DMS53 (cell line): ENCODE data around the gene HYAL3.
A peak's percentile ranks its signal among the peaks of the same experiment; 100 is the strongest.
"Not testable (repeated sequence)": the region's sequence is repeated elsewhere in the genome, so short reads cannot be mapped to it uniquely, and the experiment has no call there.

Source experiments
- DNase-seq: peaks from one replicate; lab custom pipeline; 2025; lab: John Stamatoyannopoulos, UW

The HYAL3 gene

DNA sequence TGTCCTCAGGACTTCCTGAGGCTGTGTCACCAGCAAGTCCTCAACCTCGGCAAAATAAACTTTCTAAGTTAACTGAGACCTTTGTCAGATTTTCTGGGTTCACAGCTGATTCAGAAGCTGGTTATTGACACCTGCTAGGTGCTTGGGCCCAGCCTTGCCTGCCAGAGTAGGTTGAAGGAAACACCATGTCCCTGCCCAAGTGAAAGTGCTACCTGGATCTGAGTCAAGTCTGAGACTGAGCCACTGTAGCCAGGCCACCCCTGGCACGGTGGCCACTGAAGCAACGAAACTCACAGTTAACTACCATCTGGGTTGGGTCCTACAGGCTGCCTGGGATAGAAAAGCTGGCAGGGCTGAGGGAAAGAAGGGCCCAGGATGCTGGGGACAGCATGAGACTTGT is 15.1 kb upstream of the HYAL3 start:
- no peak for DNase-seq

DNA sequence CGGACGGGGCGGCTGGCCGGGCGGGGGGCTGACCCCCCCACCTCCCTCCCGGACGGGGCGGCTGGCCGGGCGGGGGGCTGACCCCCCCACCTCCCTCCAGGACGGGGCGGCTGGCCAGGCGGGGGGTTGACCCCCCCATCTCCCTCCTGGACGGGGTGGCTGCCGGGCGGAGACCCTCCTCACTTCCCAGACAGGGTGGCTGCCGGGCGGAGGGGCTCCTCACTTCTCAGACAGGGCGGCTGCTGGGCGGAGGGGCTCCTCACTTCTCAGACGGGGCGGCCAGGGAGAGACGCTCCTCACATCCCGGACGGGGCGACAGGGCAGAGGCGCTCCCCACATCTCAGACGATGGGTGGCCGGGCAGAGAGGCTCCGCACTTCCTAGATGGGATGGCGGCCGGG is 12.8 kb upstream of the HYAL3 start:
- not testable (repeated sequence) for DNase-seq

DNA sequence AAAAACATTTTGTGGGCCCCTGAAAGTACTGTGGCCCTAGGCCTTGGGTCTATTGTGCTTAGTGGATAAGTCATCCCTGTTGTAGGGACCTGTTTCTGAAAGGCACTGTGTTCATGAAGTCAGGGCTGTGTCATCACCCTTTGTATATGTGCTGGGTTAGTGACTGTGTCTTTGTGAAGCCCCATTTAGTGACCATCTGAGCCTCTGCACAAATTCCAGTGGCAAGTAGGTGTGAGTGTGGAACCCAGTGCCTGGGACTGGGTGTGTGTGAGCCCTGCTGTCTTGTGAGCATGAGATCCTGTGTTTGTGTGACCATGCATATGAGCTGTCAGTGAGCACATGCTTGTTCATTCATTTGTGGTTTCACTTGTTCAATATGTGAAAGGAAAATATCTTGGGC is 5.4 kb upstream of the HYAL3 start:
- no peak for DNase-seq

DNA sequence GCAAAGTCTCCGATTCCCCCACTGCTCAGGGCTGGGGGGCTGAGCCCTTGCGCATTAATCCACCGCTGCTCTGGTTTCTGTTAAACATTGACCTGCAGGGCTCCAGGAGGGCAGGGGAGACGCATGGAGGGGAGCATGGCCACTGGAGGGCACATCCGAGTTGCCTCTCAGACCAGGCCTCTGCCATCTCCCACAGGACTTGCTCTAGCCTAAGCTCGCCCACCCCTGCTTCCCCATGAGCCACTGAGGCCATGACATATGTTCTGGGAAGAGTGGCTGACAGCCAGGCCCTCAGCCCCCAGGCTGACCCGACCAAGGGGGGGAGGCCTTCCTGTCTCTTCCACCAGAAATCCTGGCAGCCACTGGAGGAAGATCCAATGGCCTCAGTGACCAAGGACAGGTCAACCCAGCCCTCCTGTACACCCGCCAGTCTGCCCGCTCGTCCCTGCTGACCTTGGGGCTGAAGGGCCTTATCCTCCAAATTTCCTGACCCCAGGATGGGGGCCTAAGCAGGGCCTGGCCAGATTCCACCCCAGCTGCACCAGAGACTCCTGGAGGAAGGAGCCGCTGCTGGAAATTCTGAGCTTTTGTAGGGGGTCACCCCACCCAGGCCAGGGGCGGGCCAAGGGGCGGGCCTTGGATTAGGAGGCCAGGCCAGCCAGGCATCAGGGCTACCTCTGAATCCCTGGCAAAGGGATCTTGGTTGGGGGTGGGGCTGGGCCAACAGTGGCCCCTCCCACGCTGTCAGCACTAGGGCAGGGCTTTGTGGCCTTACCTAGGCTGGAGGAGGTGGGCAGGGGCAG is 4.0 kb upstream of the HYAL3 start, which contains the start of gene HYAL1:
Gene HYAL1 (minus strand): TSS at position 562 of the 803 bp plus-strand sequence. CDS start 618 bp downstream, outside the sequence.
- no peak for DNase-seq

DNA sequence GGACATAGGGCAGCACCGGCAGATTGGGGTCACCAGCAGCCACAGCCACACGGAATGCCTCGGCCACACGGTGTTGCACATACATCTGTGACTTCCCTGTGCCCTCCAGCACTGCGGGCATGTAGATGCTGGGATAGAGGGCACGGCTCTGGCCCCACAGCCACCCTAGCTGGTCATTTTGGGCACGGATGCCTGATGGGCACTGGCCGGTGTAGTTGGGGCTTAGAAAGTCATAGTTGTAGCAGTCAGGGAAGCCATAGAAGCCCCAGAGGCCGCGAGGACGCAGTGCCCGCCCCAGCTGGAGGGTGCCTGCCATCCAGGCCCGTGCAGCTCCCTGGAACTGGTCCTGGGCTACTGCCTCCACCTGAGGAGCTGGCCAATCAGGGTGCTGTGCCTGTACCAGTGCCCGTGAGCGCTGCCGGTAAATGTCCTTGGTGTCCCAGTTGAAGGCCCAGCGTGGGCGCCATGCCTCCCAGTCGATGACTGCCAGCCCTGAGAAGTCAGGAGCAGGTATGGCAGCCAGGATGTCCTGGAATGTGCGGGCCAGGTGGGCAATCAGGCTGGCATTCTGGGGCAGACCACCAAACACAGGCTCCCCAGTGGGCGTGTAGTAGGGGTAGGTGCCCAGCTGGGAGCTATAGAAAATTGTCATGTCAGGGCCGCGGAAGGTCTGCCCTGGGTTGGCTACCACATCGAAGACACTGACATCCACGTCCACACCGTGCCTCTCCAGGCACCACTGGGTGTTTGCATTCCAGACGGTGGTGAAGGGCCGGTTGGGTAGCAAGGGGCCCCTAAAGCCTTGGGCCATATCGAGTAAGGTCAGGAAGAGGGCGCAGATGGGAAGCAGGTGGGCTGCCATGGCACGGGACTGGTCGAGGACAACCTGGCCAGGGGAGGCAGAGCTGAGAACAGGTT is 3.1 kb upstream of the HYAL3 start:
- no peak for DNase-seq

DNA sequence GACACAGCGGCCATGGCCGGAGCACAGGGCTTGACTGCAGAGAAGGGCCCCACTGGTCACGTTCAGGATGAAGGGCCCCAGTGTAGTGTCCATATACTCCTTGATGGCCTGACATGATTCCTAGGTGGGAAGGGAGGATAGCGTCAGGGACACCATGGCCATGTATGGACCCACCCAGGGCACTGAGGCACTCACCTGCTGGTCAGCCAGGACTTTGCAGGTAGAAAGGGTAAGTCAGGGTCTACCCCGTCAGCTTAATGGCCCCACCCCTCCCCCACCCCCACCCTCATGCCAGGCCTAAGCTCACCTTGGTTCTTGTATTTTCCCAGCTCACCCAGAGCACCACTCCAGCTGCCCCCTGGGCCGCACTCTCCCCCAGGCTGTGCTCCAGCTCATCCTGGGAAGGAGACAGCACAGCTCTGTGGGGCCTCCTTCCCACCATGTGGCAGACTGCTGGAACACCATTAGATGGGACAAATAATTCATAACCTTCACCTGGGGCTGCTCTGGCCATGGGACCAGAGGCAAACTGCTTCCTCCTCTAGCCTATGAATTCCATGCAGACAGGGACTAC is 1.6 kb upstream of the HYAL3 start:
- no peak for DNase-seq

DNA sequence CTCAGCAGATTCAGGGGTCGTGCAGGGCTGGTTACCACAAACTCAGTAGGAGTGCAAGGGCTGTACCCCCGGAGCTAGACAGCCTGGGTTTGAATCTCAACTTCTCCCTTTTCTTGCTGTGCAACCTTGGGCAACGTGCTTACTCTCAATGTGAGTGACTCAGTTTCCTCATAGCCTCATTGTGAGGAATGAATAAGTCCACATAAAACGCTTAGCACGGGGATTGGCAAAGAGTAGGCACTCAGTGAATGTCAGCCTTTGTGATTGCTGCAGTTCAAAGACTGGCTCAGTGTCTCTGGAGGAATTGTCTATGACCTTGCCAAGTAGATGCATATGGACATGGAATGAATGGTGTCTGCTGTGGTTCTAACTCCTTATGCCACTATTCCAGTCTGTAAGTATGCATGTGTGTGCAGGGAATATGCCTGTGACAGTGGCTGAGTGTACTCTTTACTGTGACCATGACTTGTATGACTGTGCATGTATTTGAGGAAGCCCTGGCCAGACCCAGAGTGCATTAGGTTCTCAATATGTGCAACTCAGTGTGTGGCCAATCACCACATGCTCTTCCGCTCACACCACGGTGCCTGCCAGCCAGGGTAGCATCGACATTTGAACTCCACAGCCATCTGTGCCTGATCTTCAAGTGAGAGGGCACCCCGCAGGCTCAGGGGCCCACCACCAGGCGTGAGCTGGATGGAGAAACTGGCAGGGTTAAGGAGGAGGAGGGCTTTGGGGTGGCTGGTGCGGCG is 900 bp upstream of the HYAL3 start:
- no peak for DNase-seq

DNA sequence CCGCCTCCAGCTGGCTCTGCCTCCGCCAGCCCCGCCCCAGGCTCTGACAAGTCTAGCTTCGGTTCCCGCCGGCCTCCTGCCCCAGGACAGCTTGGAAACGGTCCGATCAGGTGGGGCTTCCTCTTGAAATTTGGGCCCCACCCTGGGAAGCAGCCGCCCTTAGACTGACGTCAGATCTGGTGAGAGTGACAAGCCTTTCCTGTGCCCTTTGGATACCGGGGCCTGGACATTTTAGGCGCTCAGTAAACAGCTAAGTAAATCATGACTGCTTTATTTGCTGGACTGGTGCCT is 378 bp upstream of the HYAL3 start:
- DNase-seq = no peak

DNA sequence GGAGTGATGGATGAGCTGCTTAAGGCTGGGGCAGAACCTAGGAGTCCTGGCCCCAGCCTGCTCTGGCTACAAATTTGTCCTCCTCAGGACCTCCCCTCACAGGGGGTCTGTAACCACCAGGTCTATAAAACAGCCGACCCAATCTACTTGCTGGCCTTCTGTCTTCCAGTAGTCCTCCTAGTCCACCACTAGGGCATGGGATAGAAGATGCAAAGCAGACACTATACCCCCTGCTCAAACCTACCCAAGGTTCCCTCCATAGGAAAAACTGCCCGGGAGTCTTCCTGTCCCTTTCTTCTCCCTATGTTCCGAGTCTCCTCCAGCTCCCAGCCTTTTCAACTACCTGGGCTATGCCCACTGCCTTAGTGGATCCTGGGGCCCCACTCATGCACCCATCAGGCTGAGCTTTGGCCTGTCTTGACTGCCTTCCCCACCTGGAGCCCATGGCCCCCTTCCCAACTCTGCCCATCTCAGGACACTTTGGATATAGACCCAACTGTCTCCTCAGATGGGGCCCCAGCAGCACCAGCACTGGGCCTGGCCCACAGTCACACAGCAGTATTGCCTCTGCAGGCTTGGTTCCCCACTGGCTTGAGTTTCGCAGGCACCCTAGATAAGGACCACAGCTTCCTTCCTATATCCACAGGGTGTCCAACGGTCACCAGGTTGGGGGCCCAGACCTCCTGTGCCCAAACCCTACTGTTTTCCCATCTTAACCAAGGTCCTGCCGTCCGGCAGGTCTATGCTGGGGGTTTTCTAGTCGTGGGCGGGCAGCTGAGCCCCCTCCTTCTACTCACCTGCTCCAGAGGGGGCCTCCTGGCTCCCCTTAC is 1.1 kb downstream of the HYAL3 start:
- peak; percentile 5 for DNase-seq

DNA sequence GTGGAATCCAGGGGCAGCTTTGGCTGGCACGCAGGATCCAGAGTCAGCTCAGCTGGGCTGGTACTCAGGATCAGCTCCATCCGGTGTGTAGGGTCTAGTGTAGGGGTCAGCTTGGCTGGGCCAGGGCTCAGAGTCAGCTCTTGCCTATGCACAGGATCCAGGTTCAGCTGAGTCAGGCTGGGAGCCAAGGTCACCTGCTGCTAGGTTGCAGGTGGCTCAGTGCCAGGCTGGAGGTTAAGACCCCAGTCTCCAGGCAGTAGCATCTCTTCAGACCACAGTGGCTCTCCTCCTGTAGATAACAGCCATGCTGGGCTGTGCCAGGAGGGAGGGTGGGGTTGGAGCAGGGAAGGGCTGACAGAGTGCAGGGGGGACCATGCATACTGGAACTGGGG is 1.8 kb downstream of the HYAL3 start:
- no peak for DNase-seq

DNA sequence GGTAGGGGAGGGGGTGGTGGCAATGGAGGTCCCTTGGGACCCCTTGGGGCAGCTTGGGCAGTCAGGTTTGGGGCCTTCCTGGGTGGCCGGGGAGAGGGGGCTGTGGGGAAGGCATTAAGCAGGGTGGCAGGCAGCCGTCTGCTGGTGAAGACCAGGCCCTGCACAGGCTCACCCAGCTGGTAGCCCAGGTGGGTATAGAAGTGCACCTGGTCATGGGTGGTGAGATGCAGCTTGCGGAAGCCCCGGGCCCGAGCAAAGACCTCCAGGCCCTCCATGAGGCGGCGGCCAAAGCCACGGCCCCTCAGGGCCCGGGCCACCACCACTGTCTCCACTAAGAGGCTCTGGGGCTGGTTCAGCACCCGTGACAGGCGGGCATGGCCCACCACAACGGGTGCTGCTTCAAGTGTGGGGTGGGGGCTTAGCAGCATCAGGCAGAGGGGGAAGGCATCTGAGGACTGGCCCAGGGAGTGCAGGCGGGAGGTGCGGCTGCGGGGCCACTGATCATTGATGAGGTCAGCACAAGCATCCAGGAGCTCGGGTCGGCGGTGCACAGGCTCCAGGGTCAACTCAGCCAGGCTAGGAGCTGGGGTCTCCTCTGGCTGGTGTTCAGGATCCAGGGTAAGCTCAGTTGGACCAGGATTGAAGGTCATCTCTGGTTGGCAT is 2.4 kb downstream of the HYAL3 start:
- DNase-seq = no peak

DNA sequence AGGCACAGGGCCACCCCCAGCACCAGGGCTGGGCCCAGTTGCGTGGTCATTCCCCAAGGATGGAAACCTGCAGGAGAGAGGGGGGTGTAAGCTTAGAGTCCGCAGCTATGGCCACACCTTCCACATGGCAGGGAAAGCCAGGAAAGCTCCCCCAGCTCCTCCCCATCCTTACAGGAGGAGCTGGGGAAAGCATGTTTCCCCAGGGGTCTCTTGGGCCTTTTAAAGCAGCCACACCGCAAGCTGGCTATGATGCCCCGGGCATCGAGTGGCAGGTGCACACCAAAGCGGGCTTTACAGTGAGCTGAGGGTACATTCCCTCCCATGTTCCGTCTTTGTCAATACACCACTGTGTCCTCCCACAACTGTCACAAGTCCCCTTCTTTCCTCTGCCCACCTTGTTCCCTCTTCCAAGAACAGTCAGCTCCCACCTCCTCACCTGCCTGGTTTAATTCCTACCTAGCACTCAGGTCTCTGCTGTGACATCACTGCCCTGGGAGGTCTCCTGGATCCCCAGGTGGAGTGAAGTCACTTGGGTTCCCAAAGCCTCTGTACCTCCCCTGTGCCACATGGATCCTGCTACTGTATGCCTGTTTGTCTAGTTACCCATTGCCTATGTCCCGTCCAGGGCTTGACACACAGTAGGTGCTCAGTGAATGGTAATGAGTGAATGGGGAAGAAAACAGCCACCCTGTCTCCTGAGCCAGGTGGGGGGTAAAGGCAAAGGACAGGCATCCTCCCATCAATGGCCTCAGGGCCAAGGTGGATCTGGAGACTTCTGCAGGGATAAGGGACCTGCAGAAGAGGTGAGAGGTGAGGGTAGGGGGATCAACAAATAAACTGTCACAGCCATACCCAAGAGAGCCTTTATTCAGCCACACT is 3.4 kb downstream of the HYAL3 start:
- DNase-seq = no peak

DNA sequence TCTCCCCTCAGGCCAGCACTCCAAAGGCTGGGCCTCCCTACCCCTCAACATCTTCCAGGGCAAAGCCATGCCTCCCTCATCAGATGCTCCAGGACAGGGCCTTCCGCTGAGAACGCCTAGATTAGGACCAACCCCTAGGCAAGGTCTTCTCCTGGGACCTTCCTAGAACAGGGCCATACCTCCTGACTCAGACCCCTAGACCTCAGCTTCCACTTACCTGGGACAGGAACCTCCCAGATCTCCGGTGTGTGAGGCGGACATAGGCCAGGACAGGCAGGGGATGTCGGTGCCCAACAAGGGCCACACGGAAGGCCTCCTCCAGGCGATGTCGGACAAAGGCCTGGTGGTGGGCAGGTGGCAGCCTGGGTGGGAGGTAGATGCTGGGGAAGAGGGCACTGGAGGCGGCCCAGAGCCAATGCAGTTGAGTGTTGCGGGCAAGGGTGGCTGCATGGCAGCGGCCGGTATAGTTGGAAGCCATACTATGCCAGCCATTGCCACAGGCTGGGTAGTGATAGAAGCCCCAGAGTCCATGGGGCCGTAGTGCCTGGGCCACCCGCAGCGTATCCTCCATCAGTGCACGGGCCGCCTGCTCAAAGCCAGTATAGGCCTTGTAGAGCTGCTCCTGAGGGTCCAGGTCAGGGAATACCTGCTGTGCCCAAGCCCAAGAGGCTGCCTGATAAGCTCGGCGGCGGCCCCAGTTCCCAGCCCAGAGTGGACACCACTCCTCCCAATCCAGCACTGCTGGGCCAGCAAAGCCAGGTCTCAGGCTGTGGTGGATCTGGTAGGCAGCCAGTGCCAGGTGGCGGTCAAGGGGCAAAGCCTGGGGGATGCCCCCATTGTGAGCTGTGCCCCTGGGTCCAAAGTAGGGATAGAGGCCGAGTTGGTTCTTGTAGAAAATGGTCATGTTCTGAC is 4.5 kb downstream of the HYAL3 start:
- DNase-seq = no peak

DNA sequence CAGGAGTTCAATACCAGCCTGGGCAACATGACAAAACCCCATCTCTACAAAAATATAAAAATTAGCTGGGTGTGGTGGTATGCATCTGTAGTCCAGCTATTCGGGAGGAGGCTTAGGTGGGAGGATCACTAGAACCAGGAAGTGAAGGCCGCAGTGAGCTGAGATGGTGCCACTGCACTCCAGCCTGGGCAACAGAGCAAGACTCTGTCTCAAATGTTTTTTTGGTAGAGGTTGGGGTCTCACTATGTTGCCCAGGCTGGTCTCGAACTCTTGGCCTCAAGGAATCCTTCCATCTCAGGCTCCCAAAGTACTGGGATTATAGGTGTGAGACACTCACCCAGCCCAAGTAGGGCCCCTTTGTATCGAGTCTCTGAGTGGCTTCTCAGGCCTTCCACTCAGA is 5.1 kb downstream of the HYAL3 start:
- DNase-seq = no peak

DNA sequence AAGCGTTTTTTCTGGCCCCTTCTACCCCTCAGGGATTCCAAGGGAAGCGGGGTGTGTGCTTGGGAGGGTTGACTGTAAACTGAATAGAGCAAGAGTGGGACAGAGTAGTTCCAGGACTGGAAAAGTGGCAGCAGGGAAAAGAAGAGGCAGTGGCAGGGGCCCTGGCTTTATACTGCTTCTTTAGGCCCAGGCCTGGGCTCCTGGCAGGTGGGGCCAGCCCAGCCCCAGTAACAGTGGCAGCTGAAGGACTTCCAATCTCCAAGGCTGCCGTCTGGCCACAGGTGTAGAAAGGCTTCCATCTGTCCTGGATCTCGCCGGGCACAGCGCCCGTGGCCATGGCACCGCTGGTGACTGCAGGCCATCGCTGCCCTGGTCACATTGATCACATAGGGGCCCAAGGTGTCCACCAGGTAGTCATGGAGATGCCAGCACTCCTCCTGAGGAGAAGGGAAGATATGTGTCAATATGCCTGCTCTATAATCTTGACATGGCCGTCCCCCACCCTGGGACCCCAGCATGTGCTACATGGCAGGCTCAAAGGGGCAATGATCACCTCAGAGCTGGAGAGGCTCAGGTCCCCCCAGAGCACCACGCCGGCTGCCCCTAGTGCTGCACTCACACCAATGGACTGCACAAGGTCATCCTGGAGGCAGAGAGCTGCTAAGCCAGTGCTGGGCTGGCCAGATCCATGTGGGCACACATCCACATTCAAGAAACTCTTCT is 6.0 kb downstream of the HYAL3 start:
- DNase-seq = no peak

DNA sequence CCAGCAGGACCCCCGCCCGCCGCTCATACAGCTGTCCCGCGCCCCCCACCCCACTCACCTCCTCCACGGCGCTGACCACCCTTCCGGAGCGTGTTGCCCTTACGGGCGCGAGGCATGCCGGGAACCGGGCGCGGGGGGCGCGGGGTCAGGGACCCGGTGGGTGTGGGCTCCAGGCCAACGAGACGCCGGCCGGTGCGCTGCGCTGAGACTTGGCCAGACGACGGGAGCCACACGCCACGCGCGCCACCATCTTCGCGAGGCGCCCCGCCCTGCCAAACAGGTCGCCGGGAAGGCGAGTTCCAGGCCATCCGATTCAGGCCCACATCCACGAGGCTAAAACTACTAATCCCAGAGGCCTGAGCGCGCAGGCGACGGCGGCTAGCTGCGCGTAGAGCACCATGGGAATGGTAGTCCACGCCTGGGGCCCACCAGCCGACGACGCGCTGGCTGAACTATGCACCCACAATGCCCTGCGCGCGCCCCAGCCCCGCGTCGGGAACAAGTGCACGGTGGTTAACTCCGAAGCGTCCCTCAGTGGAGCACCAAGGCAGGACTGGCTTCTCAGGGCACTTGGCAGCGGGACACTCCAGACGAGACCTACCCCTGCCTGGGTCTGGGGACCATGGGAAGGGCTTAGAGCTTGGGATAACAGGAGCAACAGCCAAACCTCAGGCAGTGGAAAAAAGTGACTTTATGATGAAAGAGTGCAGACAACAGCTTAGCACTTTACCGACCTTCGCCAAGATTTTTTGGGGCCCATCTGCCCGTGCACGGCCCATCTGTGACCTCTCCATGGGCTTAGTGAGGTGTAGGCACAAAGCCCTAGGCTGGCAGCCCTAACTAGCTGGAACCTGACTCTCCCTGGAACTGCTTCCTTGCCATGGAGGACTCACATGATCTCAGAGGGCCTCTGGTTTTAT is 6.8 kb downstream of the HYAL3 start, which contains the start of gene IFRD2:
Gene IFRD2 (minus strand): TSS at position 271 of the 920 bp plus-strand sequence. CDS start 155 bp downstream, at position 116.
- peak; percentile 94 for DNase-seq

DNA sequence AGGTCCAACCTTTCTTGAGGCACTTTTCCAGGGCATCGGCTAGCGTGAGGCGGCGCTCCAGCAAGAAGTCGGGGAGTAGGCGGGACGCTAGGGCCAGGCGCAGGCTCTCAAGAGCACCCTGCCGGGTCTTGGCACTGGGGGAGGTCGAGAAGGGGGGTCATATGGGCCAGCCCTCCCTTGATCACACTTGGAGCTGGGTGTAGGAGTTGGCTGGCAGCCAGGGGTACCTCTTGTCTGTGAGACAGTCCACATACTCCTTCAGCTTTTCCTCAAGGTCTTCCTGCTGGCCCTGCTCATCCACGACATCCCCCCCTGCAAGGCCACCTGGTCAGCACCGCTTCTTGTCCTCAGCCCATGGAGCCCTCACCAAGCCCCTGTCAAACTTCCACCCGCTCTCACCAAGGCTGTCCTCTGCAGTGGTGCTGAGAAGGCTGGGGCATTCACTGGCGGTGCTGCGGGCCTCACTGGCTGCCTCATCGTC is 9.0 kb downstream of the HYAL3 start:
- DNase-seq = no peak
